A673 (cell line): Measurements from ENCODE around the gene GPC6.

Experiments used
- EZH2 ChIP-seq: fragments of 200-600 bp; sonication (generic); IDR thresholded peaks from 2 replicates; pipeline ENCODE4 v1.6.1; 2017; ENCODE audit warnings: borderline replicate concordance, low read depth, mild to moderate bottlenecking, mixed read lengths, antibody characterized with exemption, low read length; ENCODE audit not compliant: poor library complexity, severe bottlenecking
- TF ChIP-seq, protein P1 (sequence below): fragments of 300-800, 200-600 bp; sonication (generic); conservative IDR thresholded peaks from 2 replicates; pipeline ENCODE4 v1.5.1; 2017; ENCODE audit warnings: low read depth, mild to moderate bottlenecking, antibody characterized with exemption, low read length, moderate library complexity, mixed read lengths

DNA sequence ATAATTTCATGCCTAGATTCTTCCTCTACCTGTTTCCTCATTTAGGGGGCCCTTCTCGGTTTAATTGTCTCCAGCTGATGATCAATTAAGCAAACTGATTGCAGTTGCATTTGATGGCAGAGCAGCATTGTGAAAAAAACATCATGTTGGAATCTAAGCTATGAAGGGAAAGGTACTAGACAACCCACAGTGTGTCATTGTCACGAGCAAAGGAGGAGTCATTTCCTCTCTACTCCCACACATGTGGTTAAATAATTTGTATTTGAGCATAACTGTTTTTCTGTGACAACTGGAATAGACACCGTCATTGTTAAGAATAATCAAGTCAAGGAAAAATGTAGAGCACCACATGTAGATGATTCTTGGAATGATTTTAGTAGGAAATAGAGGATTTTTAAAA lies 1012.5 kb downstream of the GPC6 start:
- TF ChIP-seq, protein P1, sequence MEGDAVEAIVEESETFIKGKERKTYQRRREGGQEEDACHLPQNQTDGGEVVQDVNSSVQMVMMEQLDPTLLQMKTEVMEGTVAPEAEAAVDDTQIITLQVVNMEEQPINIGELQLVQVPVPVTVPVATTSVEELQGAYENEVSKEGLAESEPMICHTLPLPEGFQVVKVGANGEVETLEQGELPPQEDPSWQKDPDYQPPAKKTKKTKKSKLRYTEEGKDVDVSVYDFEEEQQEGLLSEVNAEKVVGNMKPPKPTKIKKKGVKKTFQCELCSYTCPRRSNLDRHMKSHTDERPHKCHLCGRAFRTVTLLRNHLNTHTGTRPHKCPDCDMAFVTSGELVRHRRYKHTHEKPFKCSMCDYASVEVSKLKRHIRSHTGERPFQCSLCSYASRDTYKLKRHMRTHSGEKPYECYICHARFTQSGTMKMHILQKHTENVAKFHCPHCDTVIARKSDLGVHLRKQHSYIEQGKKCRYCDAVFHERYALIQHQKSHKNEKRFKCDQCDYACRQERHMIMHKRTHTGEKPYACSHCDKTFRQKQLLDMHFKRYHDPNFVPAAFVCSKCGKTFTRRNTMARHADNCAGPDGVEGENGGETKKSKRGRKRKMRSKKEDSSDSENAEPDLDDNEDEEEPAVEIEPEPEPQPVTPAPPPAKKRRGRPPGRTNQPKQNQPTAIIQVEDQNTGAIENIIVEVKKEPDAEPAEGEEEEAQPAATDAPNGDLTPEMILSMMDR, result no peak
- no peak for TF ChIP-seq EZH2
